ENCODE results near the gene TH. TPM values are rescaled to one million over a fixed set of nuclear protein-coding genes. Genes with fewer than 3 reads are reported as not detected.

The TH gene
- total and polyA plus RNA-seq, 2 of the 8 experiments (the other 6 are each of a cell fraction or from before 2014, with no cell fraction given): 0.09 TPM; not detected in 1

- Histone ChIP-seq H2BK12ac (ENCODE audit: low read depth, low read length) (no peak overlapping the region), H3K27me3 (replicated peaks in 1 of 4; ENCODE audit: control insufficient read depth in 3 of 4, extremely low read depth in 1 of 4, insufficient read depth in 3 of 4, low read length in 3 of 4) (peaks cover 0 to 14% (median 0%) of the 10 kb centered on the region in 4 experiments; a peak in 3 of 7 replicates), H3K79me2 (ENCODE audit: control insufficient read depth in 1 of 2, insufficient read depth in 2 of 2, low read length in 2 of 2) (no peaks in the 10 kb centered on the region), H3K4ac (replicated peaks; ENCODE audit: insufficient read length, low read depth, low read length) (no peak overlapping the region), H2BK15ac (ENCODE audit: low read length) (no peak overlapping the region), H2AFZ (ENCODE audit: low read length) (no peak overlapping the region), H3K18ac (ENCODE audit: extremely low read depth, low read length) (no peak overlapping the region), H4K20me1 (replicated peaks in 1 of 2; ENCODE audit: control insufficient read depth in 1 of 2, insufficient read depth in 2 of 2, low read length in 2 of 2) (no peaks in the 10 kb centered on the region), H3K14ac (ENCODE audit: insufficient read length) (no peak overlapping the region), H3K23me2 (ENCODE audit: low read depth, low read length) (no peaks in the 10 kb centered on the region), H4K5ac (ENCODE audit: insufficient read length, low read depth, low read length) (no peak overlapping the region), H4K91ac (replicated peaks; ENCODE audit: insufficient read length, low read length) (no peak overlapping the region), H3K79me1 (ENCODE audit: low read depth, low read length) (no peaks in the 10 kb centered on the region), H3K9me3 (ENCODE audit: insufficient read depth in 2 of 2, low read depth in 1 of 2, low read length in 1 of 2) (no peaks in the 10 kb centered on the region), H4K8ac (ENCODE audit: extremely low read depth, insufficient read depth, low read length) (peak overlapping the region; percentile 41; the same call in 1 of the 2 replicates), H3K36me3 (ENCODE audit: control insufficient read depth in 2 of 4, insufficient read depth in 4 of 4, low read length in 3 of 4) (no peaks in the 10 kb centered on the region), H2BK20ac (ENCODE audit: low read length) (no peak overlapping the region), H2BK5ac (ENCODE audit: low read depth, low read length) (no peak overlapping the region), H2BK120ac (replicated peaks; ENCODE audit: low read depth, low read length) (no peak overlapping the region), H3K4me2 (ENCODE audit: insufficient read depth in 1 of 2, low read depth in 2 of 2, low read length in 2 of 2) (no peak overlapping the region), H3K9ac (replicated peaks in 1 of 4; ENCODE audit: extremely low read depth in 1 of 4, low read depth in 3 of 4, low read length in 3 of 4) (no peak overlapping the region), H3K4me3 (ENCODE audit: extremely low read depth in 1 of 4, insufficient read depth in 2 of 4, low read depth in 3 of 4, low read length in 4 of 4) (no peak overlapping the region), H3K27ac (ENCODE audit: low read depth, low read length) (no peak overlapping the region), H3K23ac (ENCODE audit: insufficient read length) (no peak overlapping the region), H2AK5ac (ENCODE audit: low read depth, low read length) (no peak overlapping the region), H3K56ac (replicated peaks; ENCODE audit: insufficient read length, low read depth, low read length) (no peak overlapping the region), H3K4me1 (replicated peaks in 1 of 4; ENCODE audit: control insufficient read depth in 3 of 4, insufficient read depth in 4 of 4, low read length in 3 of 4) (peaks cover 0 to 6% (median 1%) of the 10 kb centered on the region in 4 experiments; a peak in 2 of 7 replicates)
- no peak for FAIRE-seq
- WGBS, 2 experiments (ENCODE audit: extremely low coverage in 1 of 2, insufficient coverage in 1 of 2, insufficient read length in 1 of 2, insufficient replicate concordance in 2 of 2, low coverage in 1 of 2, low lambda C conversion rate in 2 of 2, missing lambda C conversion rate in 1 of 2): 88% methylated on average over 7 of the region's 13 CpGs; no CpG with 5 or more reads in 1 of the 2 experiments
- DNase-seq (ENCODE audit: low read depth in 1 of 2, low spot score in 2 of 2): no peak
- TF ChIP-seq FOSL1 (IDR thresholded peaks at IDR 0.05; ENCODE audit: insufficient read depth, low read depth, low read length): no peak
- ChIA-PET POLR2A (ENCODE audit: partially characterized antibody) (no interaction called here), CTCF (ENCODE audit: partially characterized antibody) (interaction anchor here (0.7 to 20.6 kb wide), 18 partner anchors 12 to 574 kb away, joined by 3 to 244 read pairs (median 3); partner anchors contain the start of genes C11orf21, INS and TSPAN32)
Measured at GRCh38 chr11:2165571-2165970, 6.0 kb downstream of the TH start.
